Caco-2 (cell line): ENCODE data around the gene NMBR. TPM values are rescaled to one million over a fixed set of nuclear protein-coding genes. Genes with fewer than 3 reads are reported as not detected.
"Not testable (repeated sequence)": the region's sequence is repeated elsewhere in the genome, so short reads cannot be mapped to it uniquely, and the experiment has no call there.

ENCODE experiments used
- BruUV-seq: library from RNA; stranded (reverse); fragments of 400-500 nt; replicated peaks from 2 replicates; lab custom pipeline; 2021; lab: Mats Ljungman, UMichigan
- CTCF ChIA-PET: fragments of 300-600 bp; sonication (Branson Sonifier 250); formaldehyde crosslinking; loops from one replicate; lab custom pipeline; 2022; ENCODE audit warnings: antibody characterized with exemption; lab: Charles Lee
- POLR2A ChIA-PET: fragments of 300-600 bp; sonication (Branson Sonifier 250); formaldehyde crosslinking; loops from one replicate; lab custom pipeline; 2022; ENCODE audit warnings: antibody characterized with exemption; lab: Charles Lee
- DNase-seq, 2 experiments: peaks; one replicate each; pipeline versions ENCODE4 v3.0.0 to v3.0.0-alpha.2; 2020 to 2022
- H3K27me3 ChIP-seq: replicated peaks from 2 replicates; pipeline ENCODE4 v1.6.0; 2011; ENCODE audit warnings: low read length; ENCODE audit not compliant: control insufficient read depth, insufficient read depth
- H3K36me3 ChIP-seq: 2 replicates; pipeline ENCODE4 v1.5.1; 2011; ENCODE audit warnings: low read length; ENCODE audit not compliant: control insufficient read depth, insufficient read depth
- H3K4me1 ChIP-seq: fragments of 250-450 bp; sonication (Bioruptor Pico); 2 replicates; pipeline ENCODE4 v1.5.1; 2020; ENCODE audit warnings: mild to moderate bottlenecking
- H3K4me3 ChIP-seq: 2 replicates; pipeline ENCODE4 v1.5.1; 2011; ENCODE audit warnings: low read depth, mild to moderate bottlenecking, control low read depth, low read length
- H3K9me3 ChIP-seq: fragments of 250-450 bp; sonication (Bioruptor Pico); 2 replicates; pipeline ENCODE4 v1.5.1; 2020; ENCODE audit warnings: mild to moderate bottlenecking, moderate library complexity
- H3K27ac Mint-ChIP-seq: one replicate; pipeline ENCODE4 v1.8.0; 2022; ENCODE audit warnings: mixed read lengths; ENCODE audit not compliant: unreplicated experiment
- H3K27me3 Mint-ChIP-seq: one replicate; pipeline ENCODE4 v1.8.0; 2022; ENCODE audit warnings: mixed read lengths; ENCODE audit not compliant: insufficient read depth, unreplicated experiment
- H3K36me3 Mint-ChIP-seq: one replicate; pipeline ENCODE4 v1.8.0; 2022; ENCODE audit warnings: mild to moderate bottlenecking, mixed read lengths; ENCODE audit not compliant: insufficient read depth, unreplicated experiment
- H3K4me1 Mint-ChIP-seq: one replicate; pipeline ENCODE4 v1.8.0; 2022; ENCODE audit warnings: low read depth, mixed read lengths; ENCODE audit not compliant: unreplicated experiment
- H3K4me3 Mint-ChIP-seq: one replicate; pipeline ENCODE4 v1.8.0; 2022; ENCODE audit warnings: mild to moderate bottlenecking, moderate library complexity, mixed read lengths; ENCODE audit not compliant: unreplicated experiment
- H3K9me3 Mint-ChIP-seq: one replicate; pipeline ENCODE4 v1.8.0; 2022; ENCODE audit warnings: mixed read lengths; ENCODE audit not compliant: unreplicated experiment
- CTCF ChIP-seq, 2 experiments: fragments of 200-600 bp in 1 of 2; IDR thresholded peaks; 1 replicate in 1 of 2; 2 replicates in 1 of 2; pipeline versions ENCODE4 v1.5.1 to v1.8.0; 2011 to 2022; ENCODE audit warnings: antibody characterized with exemption in 1 of 2, control low read depth in 1 of 2, inconsistent platforms in 1 of 2, low read depth in 1 of 2, low read length in 1 of 2, mild to moderate bottlenecking in 1 of 2, moderate library complexity in 1 of 2; ENCODE audit not compliant: insufficient read depth in 1 of 2, severe bottlenecking in 1 of 2, unreplicated experiment in 1 of 2
- intact Hi-C: fragments of 100-400 bp; cut with micrococcal nuclease; formaldehyde crosslinking; loops from one replicate; pipeline ENCODE4 v1.10.0; 2022; ENCODE audit not compliant: unreplicated experiment
- total RNA-seq: library from RNA; stranded (reverse); gene quantifications from 2 replicates; pipeline ENCODE4 v1.2.3, GENCODE V29; 2022

The NMBR gene
- total RNA-seq, 1 experiment from 2014 or later, result not detected

GRCh38 chr6:142074516-142074915 lies 72.4 kb downstream of the NMBR start:
- DNase-seq, result no peak
- H3K36me3 Mint-ChIP-seq, result no peaks in the 10 kb centered on the region
- CTCF ChIA-PET, result no interaction called here
- H3K36me3 ChIP-seq, result no peaks in the 10 kb centered on the region
- no peaks in the 10 kb centered on the region for H3K9me3 Mint-ChIP-seq
- BruUV-seq, result no TSS peak
- POLR2A ChIA-PET, result no interaction called here
- H3K27me3 Mint-ChIP-seq, result no peaks in the 10 kb centered on the region
- H3K27ac Mint-ChIP-seq, result no peak overlapping the region
- H3K27me3 ChIP-seq, result no peaks in the 10 kb centered on the region
- no peak for TF ChIP-seq CTCF (IDR thresholded peaks at IDR 0.05; ENCODE audit: insufficient read depth in 1 of 2, low read depth in 1 of 2, low read length in 1 of 2, severe bottlenecking in 1 of 2, unreplicated experiment in 1 of 2)
- intact Hi-C loops, result no loop called here
- H3K4me1 Mint-ChIP-seq, result no peaks in the 10 kb centered on the region
- H3K4me1 ChIP-seq, result no peaks in the 10 kb centered on the region
- H3K4me3 Mint-ChIP-seq, result no peak overlapping the region
- no peak overlapping the region for H3K4me3 ChIP-seq
- no peaks in the 10 kb centered on the region; the same call in 1 of the 2 replicates for H3K9me3 ChIP-seq

GRCh38 chr6:142071981-142072380 lies 74.9 kb downstream of the NMBR start:
- no peak overlapping the region for H3K4me3 ChIP-seq
- CTCF ChIA-PET, result interaction anchor here (0.6 to 1.1 kb wide), 2 partner anchors 83 to 373 kb away, joined by 3 to 4 read pairs; no protein-coding TSS in a partner anchor
- no peaks in the 10 kb centered on the region for H3K27me3 ChIP-seq
- no peak overlapping the region for H3K27ac Mint-ChIP-seq
- H3K4me3 Mint-ChIP-seq, result no peak overlapping the region
- H3K36me3 ChIP-seq, result no peaks in the 10 kb centered on the region
- TF ChIP-seq CTCF (IDR thresholded peaks at IDR 0.05; ENCODE audit: insufficient read depth in 1 of 2, low read depth in 1 of 2, low read length in 1 of 2, severe bottlenecking in 1 of 2, unreplicated experiment in 1 of 2), result peak in 1 of 2 experiments; percentile 13
- no peaks in the 10 kb centered on the region for H3K9me3 Mint-ChIP-seq
- POLR2A ChIA-PET, result no interaction called here
- intact Hi-C loops, result no loop called here
- no peaks in the 10 kb centered on the region for H3K4me1 ChIP-seq
- H3K27me3 Mint-ChIP-seq, result no peaks in the 10 kb centered on the region
- H3K36me3 Mint-ChIP-seq, result no peaks in the 10 kb centered on the region
- BruUV-seq, result no TSS peak
- DNase-seq, result peak in 1 of 2 experiments; percentile 20
- H3K9me3 ChIP-seq, result no peaks in the 10 kb centered on the region; the same call in 1 of the 2 replicates
- no peaks in the 10 kb centered on the region for H3K4me1 Mint-ChIP-seq

- ChIA-PET CTCF (no interaction called here), POLR2A (no interaction called here)
- Mint-ChIP-seq H3K4me1 (no peaks in the 10 kb centered on the region), H3K36me3 (no peaks in the 10 kb centered on the region), H3K9me3 (no peaks in the 10 kb centered on the region), H3K27ac (no peak overlapping the region), H3K27me3 (peaks cover 9% of the 10 kb centered on the region), H3K4me3 (no peak overlapping the region)
- no peaks in the 10 kb centered on the region for H3K36me3 ChIP-seq
- TF ChIP-seq CTCF (IDR thresholded peaks at IDR 0.05; ENCODE audit: insufficient read depth in 1 of 2, low read depth in 1 of 2, low read length in 1 of 2, severe bottlenecking in 1 of 2, unreplicated experiment in 1 of 2), result no peak
- no peak for DNase-seq
- H3K27me3 ChIP-seq, result no peaks in the 10 kb centered on the region
- intact Hi-C loops, result no loop called here
- BruUV-seq, result no TSS peak
- no peaks in the 10 kb centered on the region for H3K4me1 ChIP-seq
- H3K4me3 ChIP-seq, result no peak overlapping the region
- H3K9me3 ChIP-seq, result no peaks in the 10 kb centered on the region; the same call in 1 of the 2 replicates
These were observed 78.5 kb downstream of the NMBR start for GRCh38 chr6:142068416-142068815.

GRCh38 chr6:142062861-142063260 lies 84.1 kb downstream of the NMBR start:
- CTCF ChIA-PET, intact Hi-C loops, H3K4me3 Mint-ChIP-seq, H3K27ac Mint-ChIP-seq, H3K4me1 Mint-ChIP-seq, H3K27me3 ChIP-seq, H3K36me3 Mint-ChIP-seq, BruUV-seq, H3K36me3 ChIP-seq, H3K9me3 Mint-ChIP-seq, H3K4me1 ChIP-seq, DNase-seq, H3K4me3 ChIP-seq, H3K9me3 ChIP-seq, POLR2A ChIA-PET: not testable (repeated sequence)
- peaks cover 16% of the 10 kb centered on the region for H3K27me3 Mint-ChIP-seq
